ENCODE measurements around the gene RASA3.

RASA3 gene

GRCh38 chr13:114097893-114098688 lies 34.3 kb downstream of the RASA3 start:
- no peak for DNase-seq (ENCODE audit: extremely low read depth, low read depth)
- H3K4me3 ChIP-seq (replicated peaks; ENCODE audit: low read depth, low read length): no peak overlapping the region
- TF ChIP-seq CTCF (IDR thresholded peaks at IDR 0.05; ENCODE audit: low read depth, low read length, missing control alignments): no peak

GRCh38 chr13:114097212-114097892 lies 35.1 kb downstream of the RASA3 start:
- no peak for TF ChIP-seq CTCF (IDR thresholded peaks at IDR 0.05; ENCODE audit: low read depth, low read length, missing control alignments)
- H3K4me3 ChIP-seq (replicated peaks; ENCODE audit: low read depth, low read length): no peak overlapping the region
- no peak for DNase-seq (ENCODE audit: extremely low read depth, low read depth)

- no peak for DNase-seq (ENCODE audit: extremely low read depth, low read depth)
- TF ChIP-seq CTCF (IDR thresholded peaks at IDR 0.05; ENCODE audit: low read depth, low read length, missing control alignments): no peak
- no peak overlapping the region for H3K4me3 ChIP-seq (replicated peaks; ENCODE audit: low read depth, low read length)
These were observed 35.6 kb downstream of the RASA3 start for GRCh38 chr13:114096811-114097211.

GRCh38 chr13:114096031-114096485 lies 36.4 kb downstream of the RASA3 start:
- no peak overlapping the region for H3K4me3 ChIP-seq (replicated peaks; ENCODE audit: low read depth, low read length)
- TF ChIP-seq CTCF (IDR thresholded peaks at IDR 0.05; ENCODE audit: low read depth, low read length, missing control alignments): no peak
- no peak for DNase-seq (ENCODE audit: extremely low read depth, low read depth)

- H3K4me3 ChIP-seq (replicated peaks; ENCODE audit: low read depth, low read length): no peak overlapping the region
- TF ChIP-seq CTCF (IDR thresholded peaks at IDR 0.05; ENCODE audit: low read depth, low read length, missing control alignments): no peak
- no peak for DNase-seq (ENCODE audit: extremely low read depth, low read depth)
These were observed 36.9 kb downstream of the RASA3 start for GRCh38 chr13:114095486-114095885.

GRCh38 chr13:114093118-114093517 lies 39.3 kb downstream of the RASA3 start:
- H3K4me3 ChIP-seq (replicated peaks; ENCODE audit: low read depth, low read length): no peak overlapping the region
- DNase-seq (ENCODE audit: extremely low read depth, low read depth): no peak
- TF ChIP-seq CTCF (IDR thresholded peaks at IDR 0.05; ENCODE audit: low read depth, low read length, missing control alignments): no peak
